GM23338 (cell line): ENCODE data around the gene OR10G8.

ENCODE experiments used
- CREB1 ChIP-seq: fragments of 250-450 bp; sonication (Bioruptor Pico); IDR thresholded peaks from 2 replicates; pipeline ENCODE4 v1.5.0; 2020; ENCODE audit warnings: low read depth, mild to moderate bottlenecking, moderate library complexity
- EZH2 ChIP-seq: fragments of 200-600 bp; sonication (generic); IDR thresholded peaks from one replicate; pipeline ENCODE4 v1.8.0; 2017; ENCODE audit warnings: antibody characterized with exemption, mild to moderate bottlenecking, low read depth; ENCODE audit not compliant: unreplicated experiment
- EZH2phosphoT487 ChIP-seq: fragments of 200-600 bp; sonication (generic); IDR thresholded peaks from one replicate; pipeline ENCODE4 v1.8.1; 2018; ENCODE audit warnings: antibody characterized with exemption; ENCODE audit not compliant: unreplicated experiment
- JUNB ChIP-seq: IDR thresholded peaks from one replicate; pipeline ENCODE4 v1.6.1; 2016; ENCODE audit warnings: antibody characterized with exemption; ENCODE audit not compliant: unreplicated experiment
- NANOG ChIP-seq: IDR thresholded peaks from 2 replicates; pipeline ENCODE4 v1.6.1; 2016; ENCODE audit warnings: antibody characterized with exemption, borderline replicate concordance
- POLR2AphosphoS5 ChIP-seq: IDR thresholded peaks from 2 replicates; pipeline ENCODE4 v1.6.1; 2016; ENCODE audit warnings: antibody characterized with exemption, low read depth
- REST ChIP-seq: IDR thresholded peaks from one replicate; pipeline ENCODE4 v1.6.1; 2018; ENCODE audit warnings: antibody characterized with exemption; ENCODE audit not compliant: unreplicated experiment
- ZNF114 ChIP-seq: fragments of 250-450 bp; sonication (Bioruptor Pico); IDR thresholded peaks from 2 replicates; pipeline ENCODE4 v1.5.0; 2020; ENCODE audit warnings: mild to moderate bottlenecking, moderate library complexity
- TF ChIP-seq, protein P1 (sequence below), 2 experiments: fragments of 200-600 bp in 1 of 2; sonication (generic) in 1 of 2; conservative IDR thresholded peaks; 2 replicates each; pipeline versions ENCODE4 v1.5.1 to v1.6.1; 2016 to 2017; ENCODE audit warnings: antibody characterized with exemption in 2 of 2, low read depth in 2 of 2, mild to moderate bottlenecking in 2 of 2, moderate library complexity in 1 of 2
- TF ChIP-seq, protein P2 (sequence below): IDR thresholded peaks from 2 replicates; pipeline ENCODE4 v1.6.1; 2016; ENCODE audit warnings: antibody characterized with exemption
- TF ChIP-seq, protein P3 (sequence below): fragments of 250-450 bp; sonication (Bioruptor Pico); IDR thresholded peaks from 2 replicates; pipeline ENCODE4 v1.5.0; 2020; ENCODE audit warnings: mild to moderate bottlenecking, moderate library complexity

- no peak for TF ChIP-seq REST
- no peak for TF ChIP-seq POLR2AphosphoS5
- TF ChIP-seq, protein P1, sequence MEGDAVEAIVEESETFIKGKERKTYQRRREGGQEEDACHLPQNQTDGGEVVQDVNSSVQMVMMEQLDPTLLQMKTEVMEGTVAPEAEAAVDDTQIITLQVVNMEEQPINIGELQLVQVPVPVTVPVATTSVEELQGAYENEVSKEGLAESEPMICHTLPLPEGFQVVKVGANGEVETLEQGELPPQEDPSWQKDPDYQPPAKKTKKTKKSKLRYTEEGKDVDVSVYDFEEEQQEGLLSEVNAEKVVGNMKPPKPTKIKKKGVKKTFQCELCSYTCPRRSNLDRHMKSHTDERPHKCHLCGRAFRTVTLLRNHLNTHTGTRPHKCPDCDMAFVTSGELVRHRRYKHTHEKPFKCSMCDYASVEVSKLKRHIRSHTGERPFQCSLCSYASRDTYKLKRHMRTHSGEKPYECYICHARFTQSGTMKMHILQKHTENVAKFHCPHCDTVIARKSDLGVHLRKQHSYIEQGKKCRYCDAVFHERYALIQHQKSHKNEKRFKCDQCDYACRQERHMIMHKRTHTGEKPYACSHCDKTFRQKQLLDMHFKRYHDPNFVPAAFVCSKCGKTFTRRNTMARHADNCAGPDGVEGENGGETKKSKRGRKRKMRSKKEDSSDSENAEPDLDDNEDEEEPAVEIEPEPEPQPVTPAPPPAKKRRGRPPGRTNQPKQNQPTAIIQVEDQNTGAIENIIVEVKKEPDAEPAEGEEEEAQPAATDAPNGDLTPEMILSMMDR (conservative IDR thresholded peaks at IDR 0.05; ENCODE audit: low read depth in 2 of 2): no peak
- no peak for TF ChIP-seq EZH2phosphoT487
- TF ChIP-seq JUNB: no peak
- no peak for TF ChIP-seq EZH2
- no peak for TF ChIP-seq CREB1 (CRISPR knock-in tag)
- TF ChIP-seq, protein P2, sequence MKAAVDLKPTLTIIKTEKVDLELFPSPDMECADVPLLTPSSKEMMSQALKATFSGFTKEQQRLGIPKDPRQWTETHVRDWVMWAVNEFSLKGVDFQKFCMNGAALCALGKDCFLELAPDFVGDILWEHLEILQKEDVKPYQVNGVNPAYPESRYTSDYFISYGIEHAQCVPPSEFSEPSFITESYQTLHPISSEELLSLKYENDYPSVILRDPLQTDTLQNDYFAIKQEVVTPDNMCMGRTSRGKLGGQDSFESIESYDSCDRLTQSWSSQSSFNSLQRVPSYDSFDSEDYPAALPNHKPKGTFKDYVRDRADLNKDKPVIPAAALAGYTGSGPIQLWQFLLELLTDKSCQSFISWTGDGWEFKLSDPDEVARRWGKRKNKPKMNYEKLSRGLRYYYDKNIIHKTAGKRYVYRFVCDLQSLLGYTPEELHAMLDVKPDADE: no peak
- no peak for TF ChIP-seq NANOG
- no peak for TF ChIP-seq ZNF114
- TF ChIP-seq, protein P3, sequence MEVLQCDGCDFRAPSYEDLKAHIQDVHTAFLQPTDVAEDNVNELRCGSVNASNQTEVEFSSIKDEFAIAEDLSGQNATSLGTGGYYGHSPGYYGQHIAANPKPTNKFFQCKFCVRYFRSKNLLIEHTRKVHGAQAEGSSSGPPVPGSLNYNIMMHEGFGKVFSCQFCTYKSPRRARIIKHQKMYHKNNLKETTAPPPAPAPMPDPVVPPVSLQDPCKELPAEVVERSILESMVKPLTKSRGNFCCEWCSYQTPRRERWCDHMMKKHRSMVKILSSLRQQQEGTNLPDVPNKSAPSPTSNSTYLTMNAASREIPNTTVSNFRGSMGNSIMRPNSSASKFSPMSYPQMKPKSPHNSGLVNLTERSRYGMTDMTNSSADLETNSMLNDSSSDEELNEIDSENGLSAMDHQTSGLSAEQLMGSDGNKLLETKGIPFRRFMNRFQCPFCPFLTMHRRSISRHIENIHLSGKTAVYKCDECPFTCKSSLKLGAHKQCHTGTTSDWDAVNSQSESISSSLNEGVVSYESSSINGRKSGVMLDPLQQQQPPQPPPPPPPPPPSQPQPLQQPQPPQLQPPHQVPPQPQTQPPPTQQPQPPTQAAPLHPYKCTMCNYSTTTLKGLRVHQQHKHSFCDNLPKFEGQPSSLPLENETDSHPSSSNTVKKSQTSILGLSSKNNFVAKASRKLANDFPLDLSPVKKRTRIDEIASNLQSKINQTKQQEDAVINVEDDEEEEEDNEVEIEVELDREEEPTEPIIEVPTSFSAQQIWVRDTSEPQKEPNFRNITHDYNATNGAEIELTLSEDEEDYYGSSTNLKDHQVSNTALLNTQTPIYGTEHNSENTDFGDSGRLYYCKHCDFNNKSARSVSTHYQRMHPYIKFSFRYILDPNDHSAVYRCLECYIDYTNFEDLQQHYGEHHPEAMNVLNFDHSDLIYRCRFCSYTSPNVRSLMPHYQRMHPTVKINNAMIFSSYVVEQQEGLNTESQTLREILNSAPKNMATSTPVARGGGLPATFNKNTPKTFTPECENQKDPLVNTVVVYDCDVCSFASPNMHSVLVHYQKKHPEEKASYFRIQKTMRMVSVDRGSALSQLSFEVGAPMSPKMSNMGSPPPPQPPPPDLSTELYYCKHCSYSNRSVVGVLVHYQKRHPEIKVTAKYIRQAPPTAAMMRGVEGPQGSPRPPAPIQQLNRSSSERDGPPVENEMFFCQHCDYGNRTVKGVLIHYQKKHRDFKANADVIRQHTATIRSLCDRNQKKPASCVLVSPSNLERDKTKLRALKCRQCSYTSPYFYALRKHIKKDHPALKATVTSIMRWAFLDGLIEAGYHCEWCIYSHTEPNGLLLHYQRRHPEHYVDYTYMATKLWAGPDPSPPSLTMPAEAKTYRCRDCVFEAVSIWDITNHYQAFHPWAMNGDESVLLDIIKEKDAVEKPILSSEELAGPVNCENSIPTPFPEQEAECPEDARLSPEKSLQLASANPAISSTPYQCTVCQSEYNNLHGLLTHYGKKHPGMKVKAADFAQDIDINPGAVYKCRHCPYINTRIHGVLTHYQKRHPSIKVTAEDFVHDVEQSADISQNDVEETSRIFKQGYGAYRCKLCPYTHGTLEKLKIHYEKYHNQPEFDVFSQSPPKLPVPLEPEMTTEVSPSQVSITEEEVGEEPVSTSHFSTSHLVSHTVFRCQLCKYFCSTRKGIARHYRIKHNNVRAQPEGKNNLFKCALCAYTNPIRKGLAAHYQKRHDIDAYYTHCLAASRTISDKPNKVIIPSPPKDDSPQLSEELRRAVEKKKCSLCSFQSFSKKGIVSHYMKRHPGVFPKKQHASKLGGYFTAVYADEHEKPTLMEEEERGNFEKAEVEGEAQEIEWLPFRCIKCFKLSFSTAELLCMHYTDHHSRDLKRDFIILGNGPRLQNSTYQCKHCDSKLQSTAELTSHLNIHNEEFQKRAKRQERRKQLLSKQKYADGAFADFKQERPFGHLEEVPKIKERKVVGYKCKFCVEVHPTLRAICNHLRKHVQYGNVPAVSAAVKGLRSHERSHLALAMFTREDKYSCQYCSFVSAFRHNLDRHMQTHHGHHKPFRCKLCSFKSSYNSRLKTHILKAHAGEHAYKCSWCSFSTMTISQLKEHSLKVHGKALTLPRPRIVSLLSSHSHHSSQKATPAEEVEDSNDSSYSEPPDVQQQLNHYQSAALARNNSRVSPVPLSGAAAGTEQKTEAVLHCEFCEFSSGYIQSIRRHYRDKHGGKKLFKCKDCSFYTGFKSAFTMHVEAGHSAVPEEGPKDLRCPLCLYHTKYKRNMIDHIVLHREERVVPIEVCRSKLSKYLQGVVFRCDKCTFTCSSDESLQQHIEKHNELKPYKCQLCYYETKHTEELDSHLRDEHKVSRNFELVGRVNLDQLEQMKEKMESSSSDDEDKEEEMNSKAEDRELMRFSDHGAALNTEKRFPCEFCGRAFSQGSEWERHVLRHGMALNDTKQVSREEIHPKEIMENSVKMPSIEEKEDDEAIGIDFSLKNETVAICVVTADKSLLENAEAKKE (CRISPR knock-in tag): no peak
Measured at GRCh38 chr11:124075492-124075840, 48.9 kb downstream of the OR10G8 start.
